K562 (cell line): ENCODE measurements around the gene ZNF77. TPM values are rescaled to one million over a fixed set of nuclear protein-coding genes. Genes with fewer than 3 reads are reported as not detected.

Experiments
- ATAC-seq: fragments of 200-7000 bp; cut with Tn5 transposase; 3 replicates; pipeline ENCODE4 v1.9.1; 2020; ENCODE audit warnings: moderate library complexity
- BruUV-seq: library from RNA; stranded (reverse); fragments of 400-500 nt; replicated peaks from 2 replicates; lab custom pipeline; 2021; lab: Mats Ljungman, UMichigan
- CTCF ChIA-PET: fragments of 300-600 bp; formaldehyde crosslinking; extraction: SDS; loops from one replicate; lab custom pipeline; 2021; ENCODE audit warnings: low intra/inter-chr PET ratio; lab: Yijun Ruan, JAX
- POLR2A ChIA-PET: fragments of 300-600, 350-650 bp; sonication (Branson Sonifier 250); formaldehyde crosslinking; extraction: SDS; loops from one replicate; lab custom pipeline; 2021; ENCODE audit warnings: antibody characterized with exemption, inconsistent platforms; lab: Yijun Ruan, JAX
- DNase-seq, 4 experiments: peaks; one replicate each; pipeline versions ENCODE4 v3.0.0 to v3.0.0-alpha.2; 2011 to 2018; ENCODE audit warnings: low spot score in 3 of 4, mixed read lengths in 3 of 4; ENCODE audit errors: extremely low read depth in 1 of 4
- FAIRE-seq: peaks from 2 replicates; lab custom pipeline; 2011; peaks lifted over from hg19 to GRCh38; lab: Jason Lieb, UNC
- H2AFZ ChIP-seq: 2 replicates; pipeline ENCODE4 v1.6.0; 2011; ENCODE audit warnings: low read depth, low read length, control low read depth, inconsistent platforms
- H3K27ac ChIP-seq: fragments of 200-600 bp; 3 replicates; pipeline ENCODE4 v1.8.0; 2011; ENCODE audit warnings: low read depth, mild to moderate bottlenecking, control low read depth, inconsistent platforms, low read length, moderate library complexity, mixed read lengths; ENCODE audit errors: extremely low read depth
- H3K27me3 ChIP-seq, 2 experiments: fragments of 300-600 bp in 1 of 2; 2 replicates in 1 of 2; 3 replicates in 1 of 2; pipeline versions ENCODE4 v1.6.0 to v1.8.0; 2011; ENCODE audit warnings: inconsistent platforms in 2 of 2, low read length in 2 of 2, mild to moderate bottlenecking in 1 of 2, mixed read lengths in 1 of 2, moderate library complexity in 1 of 2; ENCODE audit not compliant: control insufficient read depth in 2 of 2, insufficient read depth in 2 of 2
- H3K36me3 ChIP-seq: fragments of 300-600 bp; 3 replicates; pipeline ENCODE4 v1.8.0; 2011; ENCODE audit warnings: mild to moderate bottlenecking, low read length, inconsistent platforms; ENCODE audit not compliant: control insufficient read depth, insufficient read depth
- H3K4me1 ChIP-seq, 2 experiments: fragments of 200-600 bp in 1 of 2; replicated peaks in 1 of 2; 2 replicates in 1 of 2; 3 replicates in 1 of 2; pipeline versions ENCODE4 v1.5.1 to v1.8.0; 2011; ENCODE audit warnings: inconsistent platforms in 2 of 2, low read length in 2 of 2, mild to moderate bottlenecking in 1 of 2, mixed read lengths in 1 of 2, moderate library complexity in 1 of 2; ENCODE audit not compliant: control insufficient read depth in 2 of 2, insufficient read depth in 2 of 2
- H3K4me2 ChIP-seq: 2 replicates; pipeline ENCODE4 v1.6.1; 2011; ENCODE audit warnings: low read length, control low read depth, inconsistent platforms, mixed read lengths; ENCODE audit not compliant: insufficient read depth
- H3K4me3 ChIP-seq: fragments of 200-600 bp; sonication (generic), shearing (Covaris generic); 2 replicates; pipeline ENCODE4 v1.5.1; 2016; ENCODE audit warnings: control low read depth, inconsistent platforms
- H3K79me2 ChIP-seq: fragments of 200-600 bp; 3 replicates; pipeline ENCODE4 v1.8.0; 2011; ENCODE audit warnings: low read length, inconsistent platforms; ENCODE audit not compliant: control insufficient read depth, insufficient read depth
- H3K9ac ChIP-seq, 2 experiments: 2 replicates each; pipeline versions ENCODE4 v1.6.0 to v1.6.1; 2011; ENCODE audit warnings: low read depth in 2 of 2, low read length in 2 of 2, control low read depth in 1 of 2, inconsistent platforms in 1 of 2, mild to moderate bottlenecking in 1 of 2, mixed read lengths in 1 of 2; ENCODE audit not compliant: insufficient read depth in 1 of 2
- H3K9me1 ChIP-seq: one replicate; pipeline ENCODE4 v1.6.0; 2011; ENCODE audit warnings: inconsistent platforms, mild to moderate bottlenecking, low read length, moderate library complexity; ENCODE audit not compliant: control insufficient read depth, insufficient read depth
- H3K9me3 ChIP-seq: replicated peaks from 2 replicates; pipeline ENCODE4 v1.5.1; 2011; ENCODE audit warnings: low read depth, low read length, inconsistent platforms; ENCODE audit not compliant: control insufficient read depth, insufficient read depth
- H4K20me1 ChIP-seq: replicated peaks from 2 replicates; pipeline ENCODE4 v1.6.1; 2011; ENCODE audit warnings: low read length, inconsistent platforms, mixed read lengths; ENCODE audit not compliant: control insufficient read depth, insufficient read depth
- CBFA2T3 ChIP-seq: fragments of 450-650 bp; IDR thresholded peaks from 2 replicates; pipeline ENCODE4 v1.6.1; 2017
- GABPA ChIP-seq: fragments of 200-800 bp; sonication (Bioruptor generic); conservative IDR thresholded peaks from 2 replicates; pipeline ENCODE4 v1.6.1; 2016; ENCODE audit warnings: low read depth, missing genetic modification characterization, missing compliant biosample characterization
- HNRNPH1 ChIP-seq: fragments of 200-400 bp; formaldehyde crosslinking; optimal IDR thresholded peaks from 2 replicates; pipeline ENCODE3; 2017; ENCODE audit warnings: low read depth, mild to moderate bottlenecking, low read length, moderate library complexity
- KDM5B ChIP-seq: fragments of 200-600 bp; sonication (generic); IDR thresholded peaks from 2 replicates; pipeline ENCODE4 v1.6.1; 2012; ENCODE audit warnings: low read depth, mild to moderate bottlenecking, moderate library complexity, low read length, control low read depth, inconsistent platforms; ENCODE audit not compliant: insufficient replicate concordance
- PKNOX1 ChIP-seq: fragments of 450-650 bp; IDR thresholded peaks from 2 replicates; pipeline ENCODE4 v1.6.1; 2016
- RBM25 ChIP-seq: fragments of 200-400 bp; formaldehyde crosslinking; IDR thresholded peaks from 2 replicates; pipeline ENCODE4 v1.6.1; 2018; ENCODE audit warnings: low read length, low read depth, moderate library complexity; ENCODE audit not compliant: severe bottlenecking
- SMARCC2 ChIP-seq: fragments of 450-650 bp; IDR thresholded peaks from 2 replicates; pipeline ENCODE4 v1.6.1; 2017; ENCODE audit warnings: antibody characterized with exemption, moderate library complexity, mild to moderate bottlenecking, low read depth
- ZNF124 ChIP-seq: sonication (generic); formaldehyde crosslinking; IDR thresholded peaks from 2 replicates; pipeline ENCODE4 v1.8.1; 2022; ENCODE audit warnings: missing genetic modification reagents
- ZNF318 ChIP-seq, 2 experiments: fragments of 450-650 bp; IDR thresholded peaks; 2 replicates each; pipeline ENCODE4 v1.6.1; 2016; ENCODE audit warnings: mild to moderate bottlenecking in 2 of 2, borderline replicate concordance in 1 of 2, low read depth in 1 of 2, moderate library complexity in 1 of 2
- WGBS: fragments of 100-300 bp; shearing (Covaris generic); methylation state at CpG from one replicate; pipeline ENCODE4 v1.1.6; 2016; ENCODE audit warnings: low coverage, mixed read lengths; ENCODE audit not compliant: insufficient coverage; ENCODE audit errors: missing lambda C conversion rate; 5-methylcytosine and 5-hydroxymethylcytosine counted together
- in situ Hi-C: fragments of 300-500 bp; cut with MboI; formaldehyde crosslinking; loops from 4 replicates; pipeline ENCODE4 v1.15.0; 2018; ENCODE audit warnings: inconsistent platforms, mixed read lengths
- intact Hi-C: fragments of 100-400 bp; cut with micrococcal nuclease; formaldehyde crosslinking; loops from 2 replicates; pipeline ENCODE4 v1.14.2; 2022
- polyA plus RNA-seq, 8 experiments: library from polyadenylated mRNA; depleted of rRNA in 4 of 8; stranded (reverse) in 5 of 8; unstranded in 3 of 8; fragments of >200 nt; fragmentation: Nextera tagmentation in 2 of 8; fragmentation: Illumina TruSeq in 1 of 8; extraction: Ambion mirVana in 2 of 8; extraction: Trizol in 1 of 8; gene quantifications; 2 replicates each; pipeline versions ENCODE4 v1.2.1 to v1.2.3, GENCODE V29; 2011 to 2014; ENCODE audit warnings: inconsistent platforms in 1 of 8, missing spikeins in 1 of 8
- total RNA-seq, 7 experiments: library from RNA; depleted of rRNA in 6 of 7; stranded (reverse); fragments of >200 nt in 6 of 7; fragmentation: Illumina TruSeq in 2 of 7; extraction: Trizol in 2 of 7; gene quantifications; 2 replicates each; pipeline versions ENCODE4 v1.2.1 to v1.2.3, GENCODE V29; 2011 to 2021; ENCODE audit warnings: low replicate concordance in 1 of 7

The ZNF77 gene
- total and polyA plus RNA-seq, 9 of the 15 experiments (the other 6 are each of a cell fraction or from before 2014, with no cell fraction given) = 4.3 to 14.5 (median 7.7) TPM

GRCh38 chr19:2977001-2977745, 32.4 kb upstream of the ZNF77 start, which contains the start of gene TLE6 (continued):
- TF ChIP-seq PKNOX1 = peak; percentile 98
- TF ChIP-seq GABPA = peak; percentile 76
- TF ChIP-seq SMARCC2 = no peak
- peak; percentile 88 for TF ChIP-seq RBM25

- POLR2A ChIA-PET = interaction anchor here (0.8 to 1.0 kb wide), 4 partner anchors 11 to 207 kb away, joined by 3 to 4 read pairs (median 4); no protein-coding TSS in a partner anchor
- FAIRE-seq (no peak), ATAC-seq (no peak), DNase-seq (no peak)
- intact Hi-C loops (no loop called here), in situ Hi-C loops (no loop called here)
- CTCF ChIA-PET = no interaction called here
- H3K4me1 ChIP-seq = peaks cover 15 to 39% of the 10 kb centered on the region in 2 experiments
- 35% methylated on average over 15 of the region's 15 CpGs for WGBS
- H3K27me3 ChIP-seq = no peaks in the 10 kb centered on the region
- no peaks in the 10 kb centered on the region for H3K9me3 ChIP-seq
- no TSS peak for BruUV-seq
- peak overlapping the region; percentile 64; the same call in 2 of the 3 replicates for H3K27ac ChIP-seq
- H3K9ac ChIP-seq = peak overlapping the region; percentile 54 to 89
- peak overlapping the region; percentile 98 for H2AFZ ChIP-seq
- H3K79me2 ChIP-seq = no peaks in the 10 kb centered on the region
- peak overlapping the region; percentile 49 for H3K4me3 ChIP-seq
- H3K36me3 ChIP-seq = no peaks in the 10 kb centered on the region
- peak overlapping the region; percentile 89 for H3K4me2 ChIP-seq
- H4K20me1 ChIP-seq = no peaks in the 10 kb centered on the region
- H3K9me1 ChIP-seq = no peaks in the 10 kb centered on the region
- TF ChIP-seq HNRNPH1 = no peak
- no peak for TF ChIP-seq ZNF318 (IDR thresholded peaks at IDR 0.05; ENCODE audit: borderline replicate concordance in 1 of 2, low read depth in 1 of 2)
- TF ChIP-seq CBFA2T3 = no peak
- no peak for TF ChIP-seq ZNF124
- peak; percentile 5 for TF ChIP-seq KDM5B
These were observed 31.8 kb upstream of the ZNF77 start for GRCh38 chr19:2976609-2977000.
